ENCODE measurements around the gene GSTM5. TPM values are rescaled to one million over a fixed set of nuclear protein-coding genes. Genes with fewer than 3 reads are reported as not detected.
"Not testable (repeated sequence)": the region's sequence is repeated elsewhere in the genome, so short reads cannot be mapped to it uniquely, and the experiment has no call there.

The GSTM5 gene
- total and polyA plus RNA-seq, 2 of the 13 experiments (the other 11 are each of a cell fraction or from before 2014, with no cell fraction given) = not detected

DNA sequence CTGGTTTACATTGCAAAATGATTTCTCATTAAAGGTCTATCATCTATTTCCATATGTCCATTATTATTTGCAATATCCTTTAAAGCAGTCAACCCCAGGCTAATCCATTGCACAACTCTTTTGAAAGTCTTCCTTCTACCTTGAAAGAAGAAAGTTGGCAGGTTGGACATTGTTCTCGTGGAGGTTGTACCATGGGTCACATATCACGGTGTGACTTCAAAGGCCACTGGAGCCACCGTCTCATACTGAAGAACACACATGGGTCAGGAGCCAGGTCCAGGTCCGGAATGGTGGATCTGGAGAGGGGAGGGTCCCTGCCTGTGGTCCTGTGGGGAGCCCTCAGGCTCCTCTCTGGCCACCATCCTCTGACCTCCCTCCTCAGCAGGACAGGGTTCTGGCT lies 26.2 kb upstream of the GSTM5 start:
- 0% methylated on average over 1 of the region's 4 CpGs for WGBS (ENCODE audit: low lambda C conversion rate)
- H3K27me3 ChIP-seq (ENCODE audit: control insufficient read depth in 1 of 2, insufficient read depth in 2 of 2, low read length in 2 of 2); H3K4me2 ChIP-seq (ENCODE audit: low read depth, low read length); in situ Hi-C loops (cut with HindIII; ENCODE audit: extremely low pct_ligation_motif_present, low pct_unique_long_range_greater_than_20kb); H3K36me3 ChIP-seq (replicated peaks in 1 of 2; ENCODE audit: control insufficient read depth in 1 of 2, insufficient read depth in 2 of 2, low read length in 2 of 2); H2AFZ ChIP-seq (ENCODE audit: low read length); H3K9ac ChIP-seq (ENCODE audit: insufficient read depth, low read depth, low read length); FAIRE-seq; DNase-seq (ENCODE audit: low spot score); H3K9me3 ChIP-seq (ENCODE audit: low read length); H3K4me1 ChIP-seq (ENCODE audit: insufficient read depth, low read length); H3K27ac ChIP-seq (ENCODE audit: extremely low read length, insufficient read depth, low read length); intact Hi-C loops (cut with micrococcal nuclease; ENCODE audit: unreplicated experiment); BruUV-seq (replicated peaks); H3K79me2 ChIP-seq (ENCODE audit: insufficient read depth, low read length); ATAC-seq; H3K4me3 ChIP-seq (replicated peaks in 1 of 3; ENCODE audit: insufficient read depth in 1 of 3, low read depth in 2 of 3, low read length in 3 of 3); POLR2A ChIA-PET; H4K20me1 ChIP-seq (ENCODE audit: insufficient read depth, low read length); CTCF ChIA-PET (ENCODE audit: low intra/inter-chr PET ratio, low total read pairs): not testable (repeated sequence)

- WGBS (ENCODE audit: low lambda C conversion rate) = 100% methylated on average over 3 of the region's 11 CpGs
- H3K9ac ChIP-seq (ENCODE audit: insufficient read depth, low read depth, low read length); BruUV-seq (replicated peaks); H3K79me2 ChIP-seq (ENCODE audit: insufficient read depth, low read length); POLR2A ChIA-PET; FAIRE-seq; DNase-seq (ENCODE audit: low spot score); H2AFZ ChIP-seq (ENCODE audit: low read length); CTCF ChIA-PET (ENCODE audit: low intra/inter-chr PET ratio, low total read pairs); H3K27ac ChIP-seq (ENCODE audit: extremely low read length, insufficient read depth, low read length); ATAC-seq; H3K4me2 ChIP-seq (ENCODE audit: low read depth, low read length); H3K4me3 ChIP-seq (replicated peaks in 1 of 3; ENCODE audit: insufficient read depth in 1 of 3, low read depth in 2 of 3, low read length in 3 of 3); H4K20me1 ChIP-seq (ENCODE audit: insufficient read depth, low read length); H3K27me3 ChIP-seq (ENCODE audit: control insufficient read depth in 1 of 2, insufficient read depth in 2 of 2, low read length in 2 of 2); intact Hi-C loops (cut with micrococcal nuclease; ENCODE audit: unreplicated experiment); in situ Hi-C loops (cut with HindIII; ENCODE audit: extremely low pct_ligation_motif_present, low pct_unique_long_range_greater_than_20kb); H3K9me3 ChIP-seq (ENCODE audit: low read length); H3K36me3 ChIP-seq (replicated peaks in 1 of 2; ENCODE audit: control insufficient read depth in 1 of 2, insufficient read depth in 2 of 2, low read length in 2 of 2); H3K4me1 ChIP-seq (ENCODE audit: insufficient read depth, low read length): not testable (repeated sequence)
Measured at GRCh38 chr1:109687109-109687508, 24.9 kb upstream of the GSTM5 start.

GRCh38 chr1:109687641-109688499 lies 24.2 kb upstream of the GSTM5 start, which contains the start of gene GSTM1:
TSS of gene GSTM1 (plus strand) at chr1:109687817. CDS start at chr1:109687874, 57 bp downstream.
- no peak within 1 kb of the TSS for H3K9ac ChIP-seq (ENCODE audit: insufficient read depth, low read depth, low read length)
- in situ Hi-C loops (cut with HindIII; ENCODE audit: extremely low pct_ligation_motif_present, low pct_unique_long_range_greater_than_20kb) = no loop called here
- H3K27me3 ChIP-seq (ENCODE audit: control insufficient read depth in 1 of 2, insufficient read depth in 2 of 2, low read length in 2 of 2) = no peaks in the 10 kb centered on the region
- H3K36me3 ChIP-seq (replicated peaks in 1 of 2; ENCODE audit: control insufficient read depth in 1 of 2, insufficient read depth in 2 of 2, low read length in 2 of 2) = no peaks in the 10 kb centered on the region
- intact Hi-C loops (cut with micrococcal nuclease; ENCODE audit: unreplicated experiment) = no loop called here
- ChIA-PET CTCF (ENCODE audit: low intra/inter-chr PET ratio, low total read pairs) (no interaction called here), POLR2A (no interaction called here)
- no peak within 1 kb of the TSS for H2AFZ ChIP-seq (ENCODE audit: low read length)
- DNase-seq (ENCODE audit: low spot score) (no peak), ATAC-seq (no peak), FAIRE-seq (no peak)
- no peak within 1 kb of the TSS for H3K4me3 ChIP-seq (replicated peaks in 1 of 3; ENCODE audit: insufficient read depth in 1 of 3, low read depth in 2 of 3, low read length in 3 of 3)
- no peaks in the 10 kb centered on the region for H3K4me1 ChIP-seq (ENCODE audit: insufficient read depth, low read length)
- H3K27ac ChIP-seq (ENCODE audit: extremely low read length, insufficient read depth, low read length) = no peak within 1 kb of the TSS
- H3K79me2 ChIP-seq (ENCODE audit: insufficient read depth, low read length) = no peaks in the 10 kb centered on the region
- no peak within 1 kb of the TSS for H3K4me2 ChIP-seq (ENCODE audit: low read depth, low read length)
- BruUV-seq (replicated peaks) = no TSS peak
- no peaks in the 10 kb centered on the region for H3K9me3 ChIP-seq (ENCODE audit: low read length)
- WGBS (ENCODE audit: low lambda C conversion rate) = 85% methylated on average over 11 of the region's 46 CpGs
- no peaks in the 10 kb centered on the region for H4K20me1 ChIP-seq (ENCODE audit: insufficient read depth, low read length)
- TF ChIP-seq ZNF780A (CRISPR knock-in tag; IDR thresholded peaks at IDR 0.05) (no peak), HMG20A (CRISPR knock-in tag; IDR thresholded peaks at IDR 0.05; ENCODE audit: borderline replicate concordance) (no peak), E2F5 (CRISPR knock-in tag; conservative IDR thresholded peaks at IDR 0.05) (no peak), ATRX (CRISPR knock-in tag; IDR thresholded peaks at IDR 0.05; ENCODE audit: borderline replicate concordance) (no peak), TBX2 (CRISPR knock-in tag; IDR thresholded peaks at IDR 0.05; ENCODE audit: borderline replicate concordance) (no peak)
- TF ChIP-seq, protein P1, sequence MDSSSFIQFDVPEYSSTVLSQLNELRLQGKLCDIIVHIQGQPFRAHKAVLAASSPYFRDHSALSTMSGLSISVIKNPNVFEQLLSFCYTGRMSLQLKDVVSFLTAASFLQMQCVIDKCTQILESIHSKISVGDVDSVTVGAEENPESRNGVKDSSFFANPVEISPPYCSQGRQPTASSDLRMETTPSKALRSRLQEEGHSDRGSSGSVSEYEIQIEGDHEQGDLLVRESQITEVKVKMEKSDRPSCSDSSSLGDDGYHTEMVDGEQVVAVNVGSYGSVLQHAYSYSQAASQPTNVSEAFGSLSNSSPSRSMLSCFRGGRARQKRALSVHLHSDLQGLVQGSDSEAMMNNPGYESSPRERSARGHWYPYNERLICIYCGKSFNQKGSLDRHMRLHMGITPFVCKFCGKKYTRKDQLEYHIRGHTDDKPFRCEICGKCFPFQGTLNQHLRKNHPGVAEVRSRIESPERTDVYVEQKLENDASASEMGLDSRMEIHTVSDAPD (CRISPR knock-in tag; IDR thresholded peaks at IDR 0.05) = no peak

Data from HepG2 (cell line).